ENCODE data around the gene PTGIS.
"Not testable (repeated sequence)": the region's sequence is repeated elsewhere in the genome, so short reads cannot be mapped to it uniquely, and the experiment has no call there.

PTGIS gene

GRCh38 chr20:49575551-49576060 lies 7.7 kb upstream of the PTGIS start:
- no peak for DNase-seq

GRCh38 chr20:49573900-49574416 lies 6.0 kb upstream of the PTGIS start:
- DNase-seq: no peak

- DNase-seq: no peak
Observed at GRCh38 chr20:49572857-49573256, 4.9 kb upstream of the PTGIS start.

DNA sequence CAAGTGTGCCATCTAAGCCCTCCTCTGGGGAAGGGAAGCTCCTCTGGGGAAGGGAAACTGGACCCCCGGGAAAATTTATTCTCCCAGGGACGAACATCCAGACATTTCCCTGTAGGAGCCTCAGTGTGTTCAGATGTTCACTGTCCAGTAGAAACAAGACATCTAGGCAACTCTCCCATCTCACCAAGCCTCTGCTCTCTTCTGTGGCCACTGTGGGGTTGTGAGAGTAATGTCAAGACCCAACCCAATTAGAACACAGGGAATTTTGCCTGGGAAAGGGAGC lies 3.6 kb upstream of the PTGIS start:
- no peak for DNase-seq

DNA sequence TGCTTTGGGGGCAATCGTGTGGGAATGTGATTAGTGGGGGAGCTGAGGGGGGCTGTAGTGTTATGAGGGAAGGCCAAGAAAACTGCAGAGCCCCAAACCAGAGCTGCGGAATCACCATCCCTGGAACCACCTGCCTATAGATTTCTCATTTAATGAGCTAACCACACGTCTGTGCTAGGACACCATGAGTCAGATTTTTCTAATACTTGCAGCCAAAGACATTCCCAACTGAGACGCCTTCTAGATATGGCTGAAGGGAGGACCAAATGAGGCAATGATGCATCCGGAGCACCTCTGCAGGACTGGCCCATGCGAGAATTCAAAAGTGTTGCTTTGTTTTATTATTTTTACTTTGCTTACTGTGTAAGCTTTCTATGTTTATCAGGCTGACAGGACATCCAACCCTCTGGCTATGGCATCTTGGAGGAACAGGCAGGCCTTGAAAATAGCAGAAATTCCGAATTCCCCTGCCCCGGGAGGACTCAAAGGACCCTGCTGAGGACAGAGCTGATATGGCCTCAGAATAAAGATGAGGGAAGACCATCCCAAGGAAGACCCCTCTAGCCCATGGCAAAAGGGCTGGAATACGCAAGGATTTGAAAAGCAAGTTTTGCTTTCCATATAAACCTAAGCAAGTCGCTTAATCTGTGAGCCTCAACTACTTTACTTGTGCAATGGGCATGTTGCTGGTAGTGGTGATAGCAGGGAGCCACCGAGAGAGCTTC lies 3.1 kb upstream of the PTGIS start:
- DNase-seq: no peak

- no peak for DNase-seq
Observed at GRCh38 chr20:49570161-49570827, 2.4 kb upstream of the PTGIS start.

DNA sequence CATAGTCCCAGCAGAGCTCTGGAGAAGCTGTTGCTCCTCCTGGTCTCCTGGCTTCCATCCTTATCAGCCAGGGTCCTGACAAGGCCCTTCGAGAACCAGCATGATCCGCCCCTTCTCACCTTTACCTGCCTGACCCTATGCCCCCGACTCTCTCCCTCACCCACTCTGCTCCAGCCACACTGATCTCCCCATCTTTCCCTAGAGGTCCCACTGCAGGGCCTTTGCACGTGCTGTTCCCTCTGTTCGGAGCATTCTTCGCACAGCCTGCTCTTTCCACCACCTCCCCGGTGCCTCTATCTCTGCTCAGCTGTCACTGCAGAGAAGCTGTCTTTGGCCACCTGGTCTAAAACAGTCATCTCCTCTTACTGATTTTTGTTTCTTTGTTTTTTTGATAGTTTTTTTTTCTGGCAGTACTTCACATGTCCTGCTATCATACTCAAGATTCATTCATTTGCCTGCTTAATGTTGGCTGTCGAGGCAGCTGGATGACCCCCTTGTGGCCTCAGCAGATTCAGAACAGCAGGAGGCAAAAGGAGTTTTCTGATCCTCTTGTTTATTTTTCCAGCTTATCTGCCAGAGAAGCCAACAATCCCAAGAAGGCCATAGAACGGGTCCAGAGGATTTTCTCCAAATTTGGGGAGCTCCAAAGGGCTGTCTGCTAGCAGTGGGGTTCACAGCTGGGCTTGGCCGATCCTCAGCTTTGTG lies 1.6 kb upstream of the PTGIS start:
- no peak for DNase-seq

DNA sequence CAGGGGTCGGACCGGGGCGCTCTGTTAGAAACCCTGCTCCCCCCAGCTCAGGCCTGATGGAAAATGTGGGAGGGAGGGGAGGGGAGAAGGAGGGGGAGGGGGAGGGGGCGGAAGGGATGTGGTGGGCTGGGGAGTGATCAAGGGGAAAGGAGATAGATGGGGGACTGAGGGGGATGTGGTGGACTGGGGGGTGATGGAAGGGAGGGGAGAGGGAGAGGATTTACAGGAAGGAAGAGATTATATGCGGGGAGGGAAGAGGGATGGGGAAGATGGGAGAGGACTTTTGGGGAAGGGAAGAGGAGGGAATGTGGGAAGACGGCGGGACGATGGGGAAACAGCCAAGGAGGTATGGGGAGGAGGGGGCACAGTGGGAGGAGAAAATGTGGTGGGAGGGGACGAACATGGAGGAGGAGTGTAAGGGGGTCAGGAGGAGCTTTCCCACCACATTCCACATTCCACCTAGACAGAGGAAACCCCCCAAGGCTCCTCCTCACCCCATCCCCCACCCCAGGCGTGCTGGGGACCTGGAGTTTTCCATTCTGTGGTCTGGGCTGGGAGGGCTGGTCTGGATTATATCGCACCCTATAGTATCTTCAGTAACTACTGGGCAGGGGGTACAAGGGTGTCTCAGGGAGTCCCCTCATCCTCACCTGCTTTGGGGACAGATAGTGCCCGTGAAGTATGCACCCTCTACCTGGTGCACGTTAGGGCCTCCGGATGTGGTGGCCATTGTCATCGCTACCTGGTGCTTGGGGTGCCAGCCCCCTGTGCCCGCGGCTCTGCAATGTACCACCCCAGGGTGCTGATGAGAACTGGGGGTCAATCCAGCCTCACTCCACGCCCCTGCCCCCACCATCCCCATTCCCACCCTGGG lies 578 bp upstream of the PTGIS start:
- DNase-seq: no peak

DNA sequence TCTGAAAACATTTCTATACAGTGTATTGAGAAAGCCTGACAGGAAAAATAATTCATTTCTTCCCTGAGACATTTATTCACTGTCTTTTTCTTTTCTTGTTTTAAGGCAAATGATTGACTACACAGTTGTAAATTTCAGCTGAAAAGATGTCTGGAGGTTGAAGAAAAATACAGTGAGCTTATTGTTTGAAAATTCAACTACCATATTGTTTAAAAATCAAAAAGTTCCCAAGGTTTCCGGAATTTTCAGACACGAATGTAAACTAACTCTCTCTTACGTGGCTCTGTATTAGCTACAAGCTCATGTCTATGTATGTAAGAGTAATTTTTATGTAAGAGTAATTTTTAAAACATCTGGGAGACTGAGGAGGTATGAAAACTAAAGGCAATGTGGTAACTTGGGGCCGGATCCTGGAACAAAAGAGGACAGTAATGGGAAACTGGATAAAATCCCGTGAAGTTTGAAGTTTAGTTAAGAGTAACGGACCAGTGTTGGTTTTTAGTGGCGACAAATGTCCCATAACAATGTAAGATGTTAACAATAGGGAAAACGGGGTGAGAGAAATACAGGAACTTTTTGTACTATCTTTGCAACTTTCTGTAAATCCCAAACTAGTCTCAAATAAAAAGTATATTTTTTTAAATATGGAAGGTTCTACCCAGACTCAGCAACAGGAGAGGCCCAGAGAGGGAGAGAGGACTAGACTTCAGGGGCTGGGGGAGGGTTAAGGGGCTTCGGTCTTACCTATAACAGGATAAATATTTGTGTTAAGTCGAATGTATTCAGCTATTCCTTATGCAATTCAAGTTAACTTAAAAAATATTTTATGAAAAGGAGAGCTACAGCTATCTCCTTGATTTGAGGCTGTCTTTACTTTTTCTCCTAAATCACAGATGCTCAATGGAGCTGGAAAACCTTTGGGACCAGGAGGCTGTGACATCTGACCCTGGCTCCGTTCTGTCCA lies 1.3 kb downstream of the PTGIS start:
- no peak for DNase-seq

DNA sequence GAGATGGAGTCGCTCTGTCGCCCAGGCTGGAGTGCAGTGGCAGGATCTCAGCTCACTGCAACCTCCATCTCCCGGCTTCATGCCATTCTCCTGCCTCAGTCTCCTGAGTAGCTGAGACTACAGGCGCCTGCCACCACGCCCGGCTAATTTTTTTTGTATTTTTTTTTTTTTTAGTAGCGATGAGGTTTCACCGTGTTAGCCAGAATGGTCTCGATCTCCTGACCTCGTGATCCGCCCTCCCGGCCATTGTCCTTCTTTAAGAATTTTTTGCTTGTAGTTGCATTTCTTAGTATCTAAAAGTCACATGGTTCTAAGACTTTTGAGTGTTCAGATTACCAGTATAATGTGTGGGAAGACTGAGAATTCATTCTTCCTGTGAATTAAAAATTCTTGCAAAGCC lies 2.9 kb downstream of the PTGIS start:
- DNase-seq: not testable (repeated sequence)

- no peak for DNase-seq
Observed at GRCh38 chr20:49563015-49563980, 4.6 kb downstream of the PTGIS start.

GRCh38 chr20:49562311-49563014 lies 5.5 kb downstream of the PTGIS start:
- DNase-seq: no peak

DNA sequence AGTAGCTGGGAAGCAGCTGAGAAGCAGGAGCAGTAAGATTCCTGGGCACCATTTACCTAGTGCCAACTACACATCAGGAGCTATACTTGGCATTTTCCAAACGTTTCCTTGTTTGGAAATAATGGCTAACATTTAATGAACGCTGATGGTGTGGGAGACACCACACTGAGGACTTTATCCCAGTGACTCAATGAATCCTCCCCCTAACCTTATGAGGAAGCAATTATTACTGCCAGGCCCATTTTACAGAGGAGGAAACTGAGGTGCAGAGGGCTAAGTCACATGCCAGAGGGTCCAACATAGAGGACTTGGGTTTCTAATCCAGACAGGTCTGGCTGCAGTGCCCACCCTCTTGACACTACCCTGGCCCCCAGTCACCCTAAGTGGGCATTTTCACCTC lies 6.1 kb downstream of the PTGIS start:
- DNase-seq: no peak

DNA sequence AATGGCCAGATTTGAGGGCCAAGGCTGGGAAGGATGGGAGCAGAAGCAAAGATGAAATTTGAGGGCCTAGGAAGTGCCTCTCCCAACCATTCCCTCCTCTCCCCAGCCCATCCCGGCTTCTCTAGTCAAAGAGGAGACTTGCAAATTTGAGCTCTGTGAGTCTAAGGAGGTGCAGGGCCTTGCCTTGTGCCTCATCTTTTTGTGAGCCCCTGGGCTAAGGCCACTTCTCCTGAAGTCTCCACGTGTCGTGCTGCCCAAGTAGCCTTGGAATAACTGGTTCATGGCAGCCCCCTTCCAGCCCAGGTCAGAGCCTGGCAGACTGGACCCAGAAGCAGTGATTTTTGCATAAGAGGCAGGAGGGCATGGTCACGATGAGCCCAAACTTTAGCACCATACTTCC lies 6.7 kb downstream of the PTGIS start:
- no peak for DNase-seq

DNA sequence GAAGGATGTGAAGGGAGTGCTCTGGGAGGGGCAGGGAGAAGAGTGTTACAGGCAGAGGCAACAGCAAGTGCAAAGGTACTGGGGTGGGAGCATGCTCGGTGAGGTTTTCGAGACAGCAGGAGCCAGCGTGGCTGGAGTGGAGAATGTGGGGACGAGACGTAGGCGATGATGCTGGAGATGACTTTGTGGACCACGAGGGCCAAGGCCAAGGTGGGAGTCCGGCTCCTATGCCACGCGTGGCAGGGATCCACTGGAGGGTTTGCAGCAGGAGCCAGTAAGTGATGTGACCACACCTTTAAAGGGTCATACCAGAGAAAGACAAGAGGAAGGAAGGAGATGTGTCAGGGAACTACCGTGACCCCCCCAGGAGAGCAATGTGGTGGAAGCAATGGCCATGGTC lies 7.3 kb downstream of the PTGIS start:
- DNase-seq: no peak

DNA sequence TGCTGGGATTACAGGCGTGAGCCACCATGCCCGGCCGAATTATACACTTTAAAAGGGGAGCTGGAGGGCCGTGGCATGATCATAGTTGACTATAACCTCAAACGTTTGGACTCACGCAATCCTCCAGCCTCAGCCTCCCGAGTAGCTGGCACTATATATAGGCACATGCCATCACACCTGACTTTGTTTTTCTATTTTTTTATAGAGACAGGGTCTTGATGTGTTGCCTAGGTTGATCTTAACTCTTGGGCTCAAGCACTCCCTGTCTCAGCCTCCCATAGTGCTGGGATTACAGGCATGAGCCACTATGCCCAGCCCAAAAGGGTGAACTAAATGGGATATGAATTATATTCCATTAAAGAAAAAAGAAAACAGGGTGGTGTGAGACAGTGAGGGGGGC lies 7.8 kb downstream of the PTGIS start:
- DNase-seq: no peak

DNA sequence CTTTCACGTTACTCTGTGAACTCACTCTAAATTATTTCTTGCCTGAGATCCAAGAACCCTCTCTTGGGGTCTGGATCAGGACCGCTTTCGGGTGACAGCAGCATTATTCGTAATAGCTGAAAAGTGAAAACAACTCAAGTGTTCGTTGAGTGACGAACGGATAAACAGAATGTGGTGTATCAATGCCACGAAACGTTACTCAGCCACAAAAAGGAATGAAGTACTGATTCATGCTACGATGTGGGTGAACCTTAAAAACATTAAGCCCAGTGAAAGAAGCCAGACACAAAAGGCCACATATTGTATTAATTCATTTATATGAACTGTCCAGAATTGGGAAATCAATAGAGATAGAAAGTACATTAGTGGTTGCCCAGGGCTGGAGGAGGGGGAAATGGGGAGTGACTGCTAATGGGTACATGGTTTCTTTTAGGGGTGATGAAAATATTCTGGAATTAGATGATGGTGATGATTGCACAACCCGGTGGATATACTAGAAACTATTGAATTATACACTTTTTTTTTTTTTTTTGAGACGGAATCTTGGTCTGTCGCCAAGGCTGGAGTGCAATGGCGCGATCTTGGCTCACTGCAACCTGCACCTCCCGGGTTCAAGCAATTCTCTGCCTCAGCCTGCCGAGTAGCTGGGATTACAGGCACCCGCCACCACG lies 8.4 kb downstream of the PTGIS start:
- DNase-seq: no peak

DNA sequence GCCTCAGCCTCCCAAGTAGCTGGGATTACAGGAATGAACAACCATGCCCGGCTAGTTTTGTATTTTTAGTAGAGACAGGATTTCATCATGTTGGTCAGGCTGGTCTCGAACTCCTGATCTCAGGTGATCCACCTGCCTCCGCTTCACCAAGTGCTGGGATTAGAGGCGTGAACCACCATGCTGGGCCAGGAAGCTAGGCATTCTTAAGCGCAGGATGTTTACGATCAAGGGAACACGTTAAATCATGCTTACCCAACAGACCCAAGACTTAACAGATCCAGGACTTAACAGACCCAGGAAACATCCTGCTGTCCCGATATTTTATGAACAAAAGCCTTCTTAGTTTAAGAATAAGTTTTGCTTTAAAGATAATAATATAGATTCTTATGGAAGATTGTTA lies 9.1 kb downstream of the PTGIS start:
- no peak for DNase-seq

DNA sequence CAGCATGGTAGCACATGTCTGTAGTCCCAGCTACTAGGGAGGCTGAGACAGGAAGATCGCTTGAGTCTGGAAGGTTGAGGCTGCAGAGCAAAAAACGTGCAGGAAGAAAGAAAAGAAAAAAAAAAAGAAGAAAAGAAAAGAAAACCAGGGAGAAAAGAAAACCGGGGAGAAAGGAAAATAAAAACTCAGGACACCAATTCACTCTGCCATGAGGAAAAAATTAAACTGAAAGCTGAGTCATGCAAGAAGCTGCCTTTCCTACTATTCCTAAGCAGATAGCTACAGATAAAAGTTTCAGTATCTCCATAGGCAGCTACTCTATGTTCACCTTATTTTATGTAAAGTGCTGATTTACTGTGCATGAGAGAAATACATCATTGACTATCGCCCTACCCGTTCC lies 10.5 kb downstream of the PTGIS start:
- DNase-seq: no peak

All from activated CD8-positive, alpha-beta memory T cell treated with anti-CD3 and anti-CD28 coated beads, Interleukin-2, amount 50 U/mL, for 4 hours (primary cell).